ENCODE data around the gene CCDC7. TPM values are rescaled to one million over a fixed set of nuclear protein-coding genes. Genes with fewer than 3 reads are reported as not detected.

The CCDC7 gene
- total RNA-seq, 1 experiment from 2014 or later: 1.9 TPM

DNA sequence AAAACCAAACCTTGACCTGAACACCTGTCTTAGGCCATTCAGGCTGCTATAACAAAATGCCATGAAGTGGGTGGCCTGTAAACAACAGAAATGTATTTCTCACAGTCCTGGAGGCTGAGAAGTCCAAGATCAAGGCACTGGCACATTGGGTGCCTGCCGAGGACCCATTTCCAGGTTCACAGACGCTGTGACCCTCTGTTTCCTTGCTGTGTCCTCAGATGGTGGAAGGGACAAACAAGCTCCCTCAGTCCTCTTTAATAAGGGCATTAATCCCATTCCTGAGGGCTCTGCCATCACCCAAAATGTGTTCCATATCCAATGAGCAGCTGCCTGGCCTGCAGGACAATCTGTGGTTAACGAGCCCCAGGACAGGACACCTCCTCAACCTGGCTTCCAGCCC lies 444.5 kb downstream of the CCDC7 start (continued):
- TF ChIP-seq, protein P1, sequence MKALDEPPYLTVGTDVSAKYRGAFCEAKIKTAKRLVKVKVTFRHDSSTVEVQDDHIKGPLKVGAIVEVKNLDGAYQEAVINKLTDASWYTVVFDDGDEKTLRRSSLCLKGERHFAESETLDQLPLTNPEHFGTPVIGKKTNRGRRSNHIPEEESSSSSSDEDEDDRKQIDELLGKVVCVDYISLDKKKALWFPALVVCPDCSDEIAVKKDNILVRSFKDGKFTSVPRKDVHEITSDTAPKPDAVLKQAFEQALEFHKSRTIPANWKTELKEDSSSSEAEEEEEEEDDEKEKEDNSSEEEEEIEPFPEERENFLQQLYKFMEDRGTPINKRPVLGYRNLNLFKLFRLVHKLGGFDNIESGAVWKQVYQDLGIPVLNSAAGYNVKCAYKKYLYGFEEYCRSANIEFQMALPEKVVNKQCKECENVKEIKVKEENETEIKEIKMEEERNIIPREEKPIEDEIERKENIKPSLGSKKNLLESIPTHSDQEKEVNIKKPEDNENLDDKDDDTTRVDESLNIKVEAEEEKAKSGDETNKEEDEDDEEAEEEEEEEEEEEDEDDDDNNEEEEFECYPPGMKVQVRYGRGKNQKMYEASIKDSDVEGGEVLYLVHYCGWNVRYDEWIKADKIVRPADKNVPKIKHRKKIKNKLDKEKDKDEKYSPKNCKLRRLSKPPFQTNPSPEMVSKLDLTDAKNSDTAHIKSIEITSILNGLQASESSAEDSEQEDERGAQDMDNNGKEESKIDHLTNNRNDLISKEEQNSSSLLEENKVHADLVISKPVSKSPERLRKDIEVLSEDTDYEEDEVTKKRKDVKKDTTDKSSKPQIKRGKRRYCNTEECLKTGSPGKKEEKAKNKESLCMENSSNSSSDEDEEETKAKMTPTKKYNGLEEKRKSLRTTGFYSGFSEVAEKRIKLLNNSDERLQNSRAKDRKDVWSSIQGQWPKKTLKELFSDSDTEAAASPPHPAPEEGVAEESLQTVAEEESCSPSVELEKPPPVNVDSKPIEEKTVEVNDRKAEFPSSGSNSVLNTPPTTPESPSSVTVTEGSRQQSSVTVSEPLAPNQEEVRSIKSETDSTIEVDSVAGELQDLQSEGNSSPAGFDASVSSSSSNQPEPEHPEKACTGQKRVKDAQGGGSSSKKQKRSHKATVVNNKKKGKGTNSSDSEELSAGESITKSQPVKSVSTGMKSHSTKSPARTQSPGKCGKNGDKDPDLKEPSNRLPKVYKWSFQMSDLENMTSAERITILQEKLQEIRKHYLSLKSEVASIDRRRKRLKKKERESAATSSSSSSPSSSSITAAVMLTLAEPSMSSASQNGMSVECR (CRISPR knock-in tag; IDR thresholded peaks at IDR 0.05; ENCODE audit: borderline replicate concordance): no peak
- TF ChIP-seq FOXP1 (CRISPR knock-in tag; IDR thresholded peaks at IDR 0.05; ENCODE audit: borderline replicate concordance): no peak
- TF ChIP-seq, protein P2, sequence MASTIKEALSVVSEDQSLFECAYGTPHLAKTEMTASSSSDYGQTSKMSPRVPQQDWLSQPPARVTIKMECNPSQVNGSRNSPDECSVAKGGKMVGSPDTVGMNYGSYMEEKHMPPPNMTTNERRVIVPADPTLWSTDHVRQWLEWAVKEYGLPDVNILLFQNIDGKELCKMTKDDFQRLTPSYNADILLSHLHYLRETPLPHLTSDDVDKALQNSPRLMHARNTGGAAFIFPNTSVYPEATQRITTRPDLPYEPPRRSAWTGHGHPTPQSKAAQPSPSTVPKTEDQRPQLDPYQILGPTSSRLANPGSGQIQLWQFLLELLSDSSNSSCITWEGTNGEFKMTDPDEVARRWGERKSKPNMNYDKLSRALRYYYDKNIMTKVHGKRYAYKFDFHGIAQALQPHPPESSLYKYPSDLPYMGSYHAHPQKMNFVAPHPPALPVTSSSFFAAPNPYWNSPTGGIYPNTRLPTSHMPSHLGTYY (CRISPR knock-in tag; IDR thresholded peaks at IDR 0.05): no peak

DNA sequence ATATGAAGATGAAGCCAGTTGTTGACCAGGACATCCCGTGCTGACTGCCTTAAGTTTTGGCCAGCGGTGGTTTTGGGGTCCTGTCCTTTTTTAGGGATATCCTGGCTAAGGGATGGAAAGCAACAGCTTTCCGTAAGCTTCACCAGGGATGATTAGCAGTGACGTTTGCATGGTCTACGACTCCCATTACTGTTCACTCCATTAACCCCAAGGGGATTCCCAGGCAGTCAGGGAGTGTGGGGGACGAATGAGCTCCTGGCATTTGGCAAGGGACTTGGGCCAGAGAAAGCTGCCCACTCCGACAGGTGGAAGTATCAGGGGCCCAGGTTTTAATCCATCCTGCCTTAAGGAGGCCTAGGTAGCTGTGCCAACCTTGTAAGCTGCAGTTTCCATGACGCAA lies 445.3 kb downstream of the CCDC7 start:
- Mint-ChIP-seq H3K27ac (no peak overlapping the region), H3K4me3 (no peak overlapping the region), H3K27me3 (ENCODE audit: low read depth) (no peaks in the 10 kb centered on the region), H3K4me1 (peaks cover 18% of the 10 kb centered on the region), H3K36me3 (peaks cover 7% of the 10 kb centered on the region), H3K9me3 (no peaks in the 10 kb centered on the region)
- POLR2A ChIA-PET: no interaction called here
- DNase-seq (ENCODE audit: low spot score) (no peak), ATAC-seq (no peak)
- TF ChIP-seq ZNF138 (CRISPR knock-in tag; conservative IDR thresholded peaks at IDR 0.05) (no peak), GRHL2 (CRISPR knock-in tag; IDR thresholded peaks at IDR 0.05; ENCODE audit: insufficient replicate concordance, severe bottlenecking) (no peak), ZNF423 (CRISPR knock-in tag; IDR thresholded peaks at IDR 0.05) (no peak), ESRRA (CRISPR knock-in tag; IDR thresholded peaks at IDR 0.05; ENCODE audit: borderline replicate concordance) (no peak), SMAD4 (CRISPR knock-in tag; IDR thresholded peaks at IDR 0.05) (no peak), CREB1 (CRISPR knock-in tag; IDR thresholded peaks at IDR 0.05) (no peak), ZNF219 (CRISPR knock-in tag; IDR thresholded peaks at IDR 0.05; ENCODE audit: borderline replicate concordance) (no peak), ZNF121 (CRISPR knock-in tag; IDR thresholded peaks at IDR 0.05) (no peak), ZNF396 (CRISPR knock-in tag; IDR thresholded peaks at IDR 0.05; ENCODE audit: borderline replicate concordance) (no peak), MYBL2 (CRISPR knock-in tag; IDR thresholded peaks at IDR 0.05) (no peak), GTF2I (CRISPR knock-in tag; conservative IDR thresholded peaks at IDR 0.05) (no peak), RORB (CRISPR knock-in tag; IDR thresholded peaks at IDR 0.05) (no peak)
- TF ChIP-seq, protein P3, sequence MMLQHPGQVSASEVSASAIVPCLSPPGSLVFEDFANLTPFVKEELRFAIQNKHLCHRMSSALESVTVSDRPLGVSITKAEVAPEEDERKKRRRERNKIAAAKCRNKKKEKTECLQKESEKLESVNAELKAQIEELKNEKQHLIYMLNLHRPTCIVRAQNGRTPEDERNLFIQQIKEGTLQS (CRISPR knock-in tag; conservative IDR thresholded peaks at IDR 0.05): no peak
- TF ChIP-seq, protein P4, sequence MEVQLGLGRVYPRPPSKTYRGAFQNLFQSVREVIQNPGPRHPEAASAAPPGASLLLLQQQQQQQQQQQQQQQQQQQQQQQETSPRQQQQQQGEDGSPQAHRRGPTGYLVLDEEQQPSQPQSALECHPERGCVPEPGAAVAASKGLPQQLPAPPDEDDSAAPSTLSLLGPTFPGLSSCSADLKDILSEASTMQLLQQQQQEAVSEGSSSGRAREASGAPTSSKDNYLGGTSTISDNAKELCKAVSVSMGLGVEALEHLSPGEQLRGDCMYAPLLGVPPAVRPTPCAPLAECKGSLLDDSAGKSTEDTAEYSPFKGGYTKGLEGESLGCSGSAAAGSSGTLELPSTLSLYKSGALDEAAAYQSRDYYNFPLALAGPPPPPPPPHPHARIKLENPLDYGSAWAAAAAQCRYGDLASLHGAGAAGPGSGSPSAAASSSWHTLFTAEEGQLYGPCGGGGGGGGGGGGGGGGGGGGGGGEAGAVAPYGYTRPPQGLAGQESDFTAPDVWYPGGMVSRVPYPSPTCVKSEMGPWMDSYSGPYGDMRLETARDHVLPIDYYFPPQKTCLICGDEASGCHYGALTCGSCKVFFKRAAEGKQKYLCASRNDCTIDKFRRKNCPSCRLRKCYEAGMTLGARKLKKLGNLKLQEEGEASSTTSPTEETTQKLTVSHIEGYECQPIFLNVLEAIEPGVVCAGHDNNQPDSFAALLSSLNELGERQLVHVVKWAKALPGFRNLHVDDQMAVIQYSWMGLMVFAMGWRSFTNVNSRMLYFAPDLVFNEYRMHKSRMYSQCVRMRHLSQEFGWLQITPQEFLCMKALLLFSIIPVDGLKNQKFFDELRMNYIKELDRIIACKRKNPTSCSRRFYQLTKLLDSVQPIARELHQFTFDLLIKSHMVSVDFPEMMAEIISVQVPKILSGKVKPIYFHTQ (CRISPR knock-in tag; IDR thresholded peaks at IDR 0.05): no peak
- CTCF ChIA-PET: interaction anchor here (1.4 kb wide), 1 partner anchor 117 kb away, joined by 5 read pairs; no protein-coding TSS in a partner anchor
